Stimulated activated CD4-positive, alpha-beta T cell treated with anti-CD3 and anti-CD28 coated beads, TNF-alpha, amount 100 ng/mL, for 1 hour (primary cell): Measurements from ENCODE around the gene ATP11A.
"Not testable (repeated sequence)": the region's sequence is repeated elsewhere in the genome, so short reads cannot be mapped to it uniquely, and the experiment has no call there.

Experiments used
- DNase-seq, 3 donors: peaks; one replicate each; pipeline ENCODE4 v3.0.0-alpha.2; 2020; ENCODE audit warnings: low read depth in 3 of 3, low spot score in 1 of 3

Gene ATP11A

DNA sequence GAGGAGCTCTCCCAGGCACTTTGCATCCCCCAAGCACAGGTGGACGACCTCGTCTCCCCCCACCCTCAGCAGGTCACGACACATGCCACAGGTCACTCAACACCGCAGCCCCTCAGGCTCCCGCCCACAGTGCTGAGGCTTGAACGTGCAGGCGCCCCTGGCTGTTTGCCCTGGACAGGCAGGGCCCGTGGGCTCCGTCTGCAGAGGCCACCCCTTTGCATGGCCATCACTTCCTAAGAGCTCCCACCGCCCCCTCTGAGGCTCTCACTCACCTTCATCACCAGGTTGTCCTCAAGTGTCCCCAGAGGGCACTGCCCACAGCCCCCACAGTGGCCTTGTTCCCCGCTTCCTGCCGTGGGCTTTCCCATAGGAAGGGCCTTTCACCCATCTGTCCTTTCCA is 147.1 kb downstream of the ATP11A start:
- no peak for DNase-seq

- DNase-seq = no peak
These were observed 147.7 kb downstream of the ATP11A start for GRCh38 chr13:112837371-112838037.

DNA sequence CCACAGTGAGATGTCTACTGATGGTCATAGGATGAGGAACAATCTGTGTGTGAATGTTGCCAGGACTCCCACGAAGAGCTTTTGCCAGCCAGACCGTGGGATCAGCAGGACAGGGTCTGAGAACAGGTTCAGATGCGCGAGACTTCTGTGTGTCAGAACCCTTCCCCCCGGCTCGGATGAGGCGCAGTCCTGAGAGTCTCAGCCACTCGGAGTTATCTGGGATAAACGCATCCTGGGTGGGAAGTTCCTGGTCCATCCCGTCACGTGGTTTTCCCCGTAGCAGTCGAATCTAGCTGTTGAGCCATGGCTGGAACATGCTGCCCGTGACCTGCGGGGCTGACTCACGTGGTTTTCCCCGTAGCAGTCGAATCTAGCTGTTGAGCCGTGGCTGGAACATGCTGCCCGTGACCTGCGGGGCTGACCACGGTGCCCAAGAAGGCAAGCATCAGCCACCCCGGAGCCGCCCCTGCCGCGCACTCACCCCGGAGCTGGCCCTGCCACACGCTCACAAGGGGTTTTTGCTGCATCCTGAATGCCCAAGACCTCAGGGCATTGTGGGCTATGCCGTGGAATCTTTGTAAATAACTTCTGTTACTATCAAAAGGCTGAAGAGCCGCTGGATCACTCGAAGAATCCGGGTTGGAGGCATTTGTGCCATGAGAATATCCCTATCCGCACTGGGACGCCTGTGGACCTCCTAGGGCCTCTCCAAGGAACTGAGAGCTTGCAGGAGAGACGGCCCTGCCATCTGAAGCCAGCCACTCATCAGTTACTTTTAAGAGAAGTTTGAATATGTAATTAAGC is 148.4 kb downstream of the ATP11A start:
- no peak for DNase-seq

GRCh38 chr13:112838842-112839117 is 148.9 kb downstream of the ATP11A start:
- DNase-seq = no peak

DNA sequence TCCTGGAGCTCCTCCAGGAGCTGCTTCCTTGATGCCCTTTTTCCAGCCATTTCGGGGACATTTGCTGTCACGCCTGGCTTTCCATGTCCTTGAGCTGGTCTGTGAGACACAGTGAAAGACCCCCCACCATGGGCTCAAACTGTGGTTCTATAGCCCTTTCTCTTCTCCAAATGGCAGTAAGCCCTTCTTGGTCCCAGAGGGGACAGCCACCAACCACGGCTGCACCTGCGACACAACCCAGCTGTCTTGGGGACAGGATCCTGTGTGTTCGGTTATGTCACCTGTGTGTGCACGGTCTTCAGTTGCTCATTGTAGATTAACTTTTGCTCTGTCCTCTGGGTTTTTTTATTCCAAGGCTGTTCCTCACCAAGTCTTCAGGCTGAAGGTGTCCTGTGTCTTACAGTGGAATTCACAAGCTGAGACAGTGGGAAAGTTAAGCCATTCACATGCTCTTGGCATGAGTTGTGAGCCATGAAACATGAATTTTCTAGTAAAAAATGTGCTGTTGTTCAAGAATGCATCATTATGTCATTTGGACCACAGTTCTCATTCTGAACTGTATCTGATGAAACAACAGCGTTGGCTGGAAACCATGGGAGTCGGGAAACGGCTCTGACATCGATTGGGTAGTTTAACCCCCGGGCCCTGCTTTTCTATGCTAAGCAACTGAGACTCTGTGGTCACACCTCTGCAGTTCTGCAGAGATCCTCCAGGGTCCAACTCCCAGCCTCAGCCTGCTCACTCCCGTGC is 149.7 kb downstream of the ATP11A start:
- DNase-seq = no peak

- no peak for DNase-seq
These were observed 150.8 kb downstream of the ATP11A start for GRCh38 chr13:112840472-112841302.

DNA sequence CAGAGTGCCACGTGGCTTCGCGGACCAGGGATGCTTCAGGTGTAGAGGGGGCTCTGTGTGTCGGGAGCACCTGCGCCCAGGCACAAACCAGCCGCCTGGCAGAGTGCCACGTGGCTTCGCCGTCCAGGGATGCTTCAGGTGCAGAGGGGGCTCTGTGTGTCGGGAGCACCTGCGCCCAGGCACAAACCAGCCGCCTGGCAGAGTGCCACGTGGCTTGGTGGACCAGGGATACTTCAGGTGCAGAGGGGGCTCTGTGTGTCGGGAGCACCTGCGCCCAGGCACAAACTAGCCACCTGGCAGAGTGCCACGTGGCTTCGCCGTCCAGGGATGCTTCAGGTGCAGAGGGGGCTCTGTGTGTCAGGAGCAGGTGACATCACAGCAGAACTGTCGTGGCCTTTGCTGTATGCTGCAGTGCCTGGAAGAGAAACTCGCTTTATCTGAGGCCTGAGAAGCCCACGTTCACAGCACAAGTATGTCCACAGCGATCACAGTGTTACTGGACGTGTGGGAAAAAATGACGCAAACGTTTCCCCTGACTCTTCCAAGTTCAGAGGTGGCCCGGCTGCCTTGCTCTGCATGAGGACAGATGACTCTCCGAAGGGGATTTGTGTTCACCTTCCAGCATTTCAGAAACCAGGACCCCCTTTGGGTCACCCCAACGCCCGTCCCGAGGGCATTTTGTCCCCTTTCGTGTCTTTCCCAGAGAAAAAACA is 151.6 kb downstream of the ATP11A start:
- DNase-seq = not testable (repeated sequence)

GRCh38 chr13:112842343-112842856 is 152.6 kb downstream of the ATP11A start:
- DNase-seq = no peak

GRCh38 chr13:112842931-112843391 is 153.1 kb downstream of the ATP11A start:
- no peak for DNase-seq

DNA sequence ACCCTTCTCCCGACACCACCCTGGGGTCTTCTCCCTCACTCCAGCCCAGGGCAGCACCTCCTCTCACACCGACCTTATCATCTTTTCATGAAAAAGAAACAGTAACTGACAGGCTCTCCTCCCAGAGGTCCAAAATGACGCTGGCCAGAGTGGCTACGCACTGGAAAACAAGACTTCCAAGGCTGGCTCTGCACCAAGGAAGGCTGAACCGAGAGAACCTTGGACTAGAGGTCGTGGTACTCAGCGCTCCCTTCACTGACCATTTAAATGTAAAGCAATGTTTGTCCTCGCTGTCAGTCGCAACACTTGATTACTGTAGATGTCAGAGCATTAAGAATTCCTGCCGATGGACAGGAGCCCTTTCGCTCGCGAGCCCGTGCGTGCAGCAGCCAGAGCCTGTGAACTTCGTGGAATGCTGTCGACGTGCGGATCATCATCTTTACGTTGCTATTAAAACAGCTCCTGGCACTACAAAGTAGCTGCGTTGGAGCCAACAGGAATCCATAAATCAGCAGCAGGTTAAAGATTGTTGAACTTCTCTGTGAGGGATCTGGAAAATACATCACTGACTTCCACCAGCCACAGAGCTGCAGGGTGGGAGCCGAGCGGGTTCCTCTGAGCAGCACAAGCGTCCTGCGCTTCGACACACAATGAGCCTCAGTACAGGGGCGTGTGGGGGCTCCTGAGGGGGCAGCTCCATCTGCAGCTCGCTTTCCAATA is 153.7 kb downstream of the ATP11A start:
- no peak for DNase-seq

- no peak for DNase-seq
These were observed 154.6 kb downstream of the ATP11A start for GRCh38 chr13:112844411-112844810.

DNA sequence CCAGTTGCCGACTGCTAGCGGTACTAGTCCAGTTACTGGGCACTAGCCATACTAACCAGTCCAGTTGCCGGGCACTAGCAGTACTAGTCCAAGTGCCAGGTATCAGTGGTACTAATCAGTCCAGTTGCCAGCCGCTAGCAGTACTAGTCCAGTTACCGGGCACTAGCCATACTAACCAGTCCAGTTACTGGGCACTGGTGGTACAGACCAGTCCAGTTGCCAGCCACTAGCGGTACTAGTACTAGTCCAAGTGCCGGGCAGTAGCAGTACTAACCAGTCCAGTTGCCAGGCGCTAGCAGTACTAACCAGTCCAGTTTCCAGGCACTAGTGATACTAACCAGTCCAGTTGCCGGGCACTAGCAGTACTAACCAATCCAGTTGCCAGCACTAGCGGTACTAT is 155.0 kb downstream of the ATP11A start:
- DNase-seq = no peak

DNA sequence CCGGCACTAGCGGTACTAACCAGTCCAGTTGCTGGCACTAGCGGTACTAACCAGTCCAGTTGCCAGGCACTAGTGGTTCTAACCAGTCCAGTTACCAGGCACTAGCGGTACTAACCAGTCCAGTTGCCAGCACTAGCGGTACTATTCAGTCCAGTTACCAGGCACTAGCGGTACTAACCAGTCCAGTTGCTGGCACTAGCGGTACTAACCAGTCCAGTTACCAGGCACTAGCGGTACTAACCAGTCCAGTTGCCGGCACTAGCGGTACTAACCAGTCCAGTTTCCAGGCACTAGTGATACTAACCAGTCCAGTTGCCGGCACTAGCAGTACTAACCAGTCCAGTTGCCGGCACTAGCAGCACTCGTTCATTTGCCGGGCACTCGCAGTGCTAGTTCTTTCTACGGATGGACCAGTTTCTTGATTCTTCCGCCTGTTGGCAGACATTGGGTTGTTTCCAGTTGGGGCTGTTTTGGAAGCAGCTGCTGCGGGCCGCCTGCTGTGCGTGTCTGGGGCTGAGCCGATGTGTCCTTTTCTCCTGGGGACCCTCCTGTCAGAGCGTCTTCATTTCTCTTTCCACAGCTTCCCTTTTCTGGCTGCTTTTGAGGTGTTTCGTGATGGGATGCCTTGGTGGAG is 155.8 kb downstream of the ATP11A start:
- DNase-seq = no peak

DNA sequence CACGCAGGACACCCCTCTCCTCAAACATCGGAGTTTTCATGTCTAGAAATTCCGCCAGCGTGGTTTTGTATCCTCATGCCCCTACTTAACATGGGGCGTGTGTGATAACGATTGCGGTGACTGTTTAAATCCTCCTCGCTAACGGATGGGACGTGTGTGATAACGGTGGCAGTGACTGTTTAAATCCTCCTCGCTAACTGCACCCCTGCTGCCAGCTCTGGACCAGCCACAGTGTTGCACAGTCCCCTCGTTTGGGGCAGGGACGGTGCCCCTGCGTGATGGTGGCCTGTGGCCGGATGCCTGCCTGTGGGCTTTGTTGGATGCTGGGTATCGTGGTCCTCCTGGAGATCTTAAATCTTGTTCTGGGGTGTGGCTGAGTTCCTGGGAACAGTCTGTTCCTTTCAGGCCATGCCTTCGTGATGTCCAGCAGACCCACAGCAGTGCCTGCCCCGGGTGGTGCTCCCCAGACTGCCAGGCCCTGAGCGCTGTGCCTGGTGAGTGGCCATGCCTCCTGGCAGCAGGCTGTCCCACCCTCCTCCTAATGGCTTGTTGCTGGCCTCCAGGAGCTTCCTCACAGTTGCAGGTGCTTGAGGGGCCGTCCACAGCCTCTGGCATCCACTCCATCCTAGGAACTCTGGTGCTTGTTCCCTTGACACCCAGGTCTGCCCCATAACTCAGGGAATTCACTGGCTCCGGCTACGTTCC is 156.7 kb downstream of the ATP11A start:
- DNase-seq = no peak

GRCh38 chr13:112849500-112849899 is 159.7 kb downstream of the ATP11A start:
- no peak for DNase-seq

DNA sequence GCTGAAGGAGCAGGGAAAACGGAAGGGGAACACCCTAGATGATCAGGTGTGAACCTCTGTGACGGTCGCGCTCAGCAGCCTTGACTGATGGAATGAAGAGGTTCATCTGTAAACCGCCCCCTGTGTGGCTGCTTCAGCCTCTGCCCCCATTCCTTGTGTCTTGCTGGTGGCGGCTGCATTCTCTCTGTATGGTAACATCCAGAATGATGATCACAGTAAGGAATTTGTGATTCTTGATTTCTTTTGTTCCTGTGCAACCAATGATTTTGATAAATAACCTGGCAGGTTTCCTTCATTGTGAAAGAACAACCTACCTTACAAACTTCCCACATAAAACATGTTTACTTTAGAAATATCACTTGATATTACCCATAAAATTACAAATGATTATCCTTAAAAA is 160.4 kb downstream of the ATP11A start:
- no peak for DNase-seq

- no peak for DNase-seq
These were observed 161.5 kb downstream of the ATP11A start for GRCh38 chr13:112851107-112852038.

GRCh38 chr13:112852392-112852791 is 162.6 kb downstream of the ATP11A start:
- no peak for DNase-seq
